ENCODE data around the gene NKTR. TPM values are rescaled to one million over a fixed set of nuclear protein-coding genes. Genes with fewer than 3 reads are reported as not detected.

NKTR gene
- total RNA-seq, 1 experiment from 2014 or later: 39.0 TPM

GRCh38 chr3:42602961-42603360 lies 2.5 kb downstream of the NKTR start:
- TF ChIP-seq POLR2AphosphoS5 (IDR thresholded peaks at IDR 0.05; ENCODE audit: low read depth, low read length) (no peak), TCF7L2 (IDR thresholded peaks at IDR 0.05; ENCODE audit: low read depth, low read length) (no peak)
- TF ChIP-seq, protein P1, sequence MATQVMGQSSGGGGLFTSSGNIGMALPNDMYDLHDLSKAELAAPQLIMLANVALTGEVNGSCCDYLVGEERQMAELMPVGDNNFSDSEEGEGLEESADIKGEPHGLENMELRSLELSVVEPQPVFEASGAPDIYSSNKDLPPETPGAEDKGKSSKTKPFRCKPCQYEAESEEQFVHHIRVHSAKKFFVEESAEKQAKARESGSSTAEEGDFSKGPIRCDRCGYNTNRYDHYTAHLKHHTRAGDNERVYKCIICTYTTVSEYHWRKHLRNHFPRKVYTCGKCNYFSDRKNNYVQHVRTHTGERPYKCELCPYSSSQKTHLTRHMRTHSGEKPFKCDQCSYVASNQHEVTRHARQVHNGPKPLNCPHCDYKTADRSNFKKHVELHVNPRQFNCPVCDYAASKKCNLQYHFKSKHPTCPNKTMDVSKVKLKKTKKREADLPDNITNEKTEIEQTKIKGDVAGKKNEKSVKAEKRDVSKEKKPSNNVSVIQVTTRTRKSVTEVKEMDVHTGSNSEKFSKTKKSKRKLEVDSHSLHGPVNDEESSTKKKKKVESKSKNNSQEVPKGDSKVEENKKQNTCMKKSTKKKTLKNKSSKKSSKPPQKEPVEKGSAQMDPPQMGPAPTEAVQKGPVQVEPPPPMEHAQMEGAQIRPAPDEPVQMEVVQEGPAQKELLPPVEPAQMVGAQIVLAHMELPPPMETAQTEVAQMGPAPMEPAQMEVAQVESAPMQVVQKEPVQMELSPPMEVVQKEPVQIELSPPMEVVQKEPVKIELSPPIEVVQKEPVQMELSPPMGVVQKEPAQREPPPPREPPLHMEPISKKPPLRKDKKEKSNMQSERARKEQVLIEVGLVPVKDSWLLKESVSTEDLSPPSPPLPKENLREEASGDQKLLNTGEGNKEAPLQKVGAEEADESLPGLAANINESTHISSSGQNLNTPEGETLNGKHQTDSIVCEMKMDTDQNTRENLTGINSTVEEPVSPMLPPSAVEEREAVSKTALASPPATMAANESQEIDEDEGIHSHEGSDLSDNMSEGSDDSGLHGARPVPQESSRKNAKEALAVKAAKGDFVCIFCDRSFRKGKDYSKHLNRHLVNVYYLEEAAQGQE (IDR thresholded peaks at IDR 0.05; ENCODE audit: insufficient read depth in 1 of 2, low read depth in 2 of 2, low read length in 1 of 2): no peak
- H3K36me3 ChIP-seq (ENCODE audit: control insufficient read depth, insufficient read depth, low read length): no peaks in the 10 kb centered on the region; the same call in none of the 2 replicates
- in situ Hi-C loops (cut with HindIII; ENCODE audit: low pct_unique_long_range_greater_than_20kb, low sequenced_read_pairs): no loop called here
- DNase-seq (ENCODE audit: low read depth, low spot score): no peak
- POLR2A ChIA-PET: interaction anchor here (0.6 kb wide), 1 partner anchor 10 kb away, joined by 3 read pairs; no protein-coding TSS in a partner anchor
- BruUV-seq (replicated peaks): no TSS peak
- no peaks in the 10 kb centered on the region for H3K27me3 ChIP-seq (ENCODE audit: control insufficient read depth, insufficient read depth, low read length)
- intact Hi-C loops (cut with micrococcal nuclease; ENCODE audit: unreplicated experiment): no loop called here
- peaks cover 8% of the 10 kb centered on the region; the same call in 1 of the 2 replicates for H3K4me1 ChIP-seq (ENCODE audit: control insufficient read depth, insufficient read depth, low read length)
- H3K9me3 ChIP-seq (ENCODE audit: control insufficient read depth, insufficient read depth, low read depth, low read length): no peaks in the 10 kb centered on the region
- CTCF ChIA-PET: interaction anchor here (0.7 kb wide), 1 partner anchor 68 kb away, joined by 4 read pairs; no protein-coding TSS in a partner anchor
- ATAC-seq: no peak
- H3K4me3 ChIP-seq (ENCODE audit: low read depth in 2 of 2, low read length in 2 of 2): no peak overlapping the region
- H3K27ac ChIP-seq (ENCODE audit: low read length): no peak overlapping the region

- Histone ChIP-seq H3K27me3 (ENCODE audit: control insufficient read depth, insufficient read depth, low read length) (no peaks in the 10 kb centered on the region), H3K4me1 (ENCODE audit: control insufficient read depth, insufficient read depth, low read length) (peaks cover 8% of the 10 kb centered on the region; the same call in 1 of the 2 replicates), H3K9me3 (ENCODE audit: control insufficient read depth, insufficient read depth, low read depth, low read length) (no peaks in the 10 kb centered on the region), H3K27ac (ENCODE audit: low read length) (no peak overlapping the region), H3K36me3 (ENCODE audit: control insufficient read depth, insufficient read depth, low read length) (no peaks in the 10 kb centered on the region; the same call in none of the 2 replicates), H3K4me3 (ENCODE audit: low read depth in 2 of 2, low read length in 2 of 2) (no peak overlapping the region)
- in situ Hi-C loops (cut with HindIII; ENCODE audit: low pct_unique_long_range_greater_than_20kb, low sequenced_read_pairs) (no loop called here), intact Hi-C loops (cut with micrococcal nuclease; ENCODE audit: unreplicated experiment) (no loop called here)
- no peak for ATAC-seq
- TF ChIP-seq SIN3A (IDR thresholded peaks at IDR 0.05; ENCODE audit: borderline replicate concordance, insufficient read depth, low read depth, low read length): no peak
- TF ChIP-seq CTCF (IDR thresholded peaks at IDR 0.05): no peak
- BruUV-seq (replicated peaks): no TSS peak
- POLR2A ChIA-PET: no interaction called here
- DNase-seq (ENCODE audit: low read depth, low spot score): no peak
- CTCF ChIA-PET: interaction anchor here (0.6 kb wide), 1 partner anchor 1288 kb away, joined by 8 read pairs; no protein-coding TSS in a partner anchor
These were observed 5.2 kb downstream of the NKTR start for GRCh38 chr3:42605546-42606173.

DNA sequence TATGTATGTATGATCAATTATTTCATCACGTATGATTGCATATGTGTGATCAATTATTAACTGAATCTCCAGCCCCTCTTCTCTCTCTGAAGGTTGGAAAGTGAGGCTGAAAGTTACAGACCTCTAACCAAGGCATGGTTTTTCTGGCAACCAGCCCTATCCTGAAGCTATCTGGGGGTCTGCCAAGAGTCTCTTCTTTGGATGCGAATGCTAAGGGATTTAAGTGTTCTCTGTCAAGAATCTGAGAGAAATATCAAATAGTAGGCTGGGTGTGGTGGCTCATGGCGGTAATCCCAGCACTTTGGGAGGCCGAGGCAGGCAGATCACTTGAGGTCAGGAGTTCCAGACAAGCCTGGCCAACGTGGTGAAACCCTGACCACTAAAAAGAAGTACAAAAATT lies 8.1 kb downstream of the NKTR start:
- in situ Hi-C loops (cut with HindIII; ENCODE audit: low pct_unique_long_range_greater_than_20kb, low sequenced_read_pairs) (no loop called here), intact Hi-C loops (cut with micrococcal nuclease; ENCODE audit: unreplicated experiment) (no loop called here)
- no TSS peak for BruUV-seq (replicated peaks)
- Histone ChIP-seq H3K4me1 (ENCODE audit: control insufficient read depth, insufficient read depth, low read length) (peaks cover 11% of the 10 kb centered on the region; the same call in 1 of the 2 replicates), H3K4me3 (ENCODE audit: low read depth in 2 of 2, low read length in 2 of 2) (no peak overlapping the region), H3K27me3 (ENCODE audit: control insufficient read depth, insufficient read depth, low read length) (no peaks in the 10 kb centered on the region), H3K27ac (ENCODE audit: low read length) (no peak overlapping the region), H3K36me3 (ENCODE audit: control insufficient read depth, insufficient read depth, low read length) (no peaks in the 10 kb centered on the region; the same call in 1 of the 2 replicates), H3K9me3 (ENCODE audit: control insufficient read depth, insufficient read depth, low read depth, low read length) (no peaks in the 10 kb centered on the region)
- TF ChIP-seq POLR2AphosphoS5 (IDR thresholded peaks at IDR 0.05; ENCODE audit: low read depth, low read length) (no peak), CTCF (IDR thresholded peaks at IDR 0.05) (no peak), SIN3A (IDR thresholded peaks at IDR 0.05; ENCODE audit: borderline replicate concordance, insufficient read depth, low read depth, low read length) (no peak), TCF7L2 (IDR thresholded peaks at IDR 0.05; ENCODE audit: low read depth, low read length) (no peak)
- TF ChIP-seq, protein P1 (IDR thresholded peaks at IDR 0.05; ENCODE audit: insufficient read depth in 1 of 2, low read depth in 2 of 2, low read length in 1 of 2): no peak
- ChIA-PET POLR2A (no interaction called here), CTCF (no interaction called here)
- DNase-seq (ENCODE audit: low read depth, low spot score) (no peak), ATAC-seq (no peak)

All from Panc1 (cell line).